Measurements from ENCODE around the gene RABGEF1. TPM values are rescaled to one million over a fixed set of nuclear protein-coding genes. Genes with fewer than 3 reads are reported as not detected.
A peak's percentile ranks its signal among the peaks of the same experiment; 100 is the strongest.
"Not testable (repeated sequence)": the region's sequence is repeated elsewhere in the genome, so short reads cannot be mapped to it uniquely, and the experiment has no call there.

Gene RABGEF1
- total RNA-seq (10 to 100 TPM; 24.6 to 27.5 TPM), polyA plus RNA-seq (10 to 100 TPM; 17.5 to 23.0 (median 21.6) TPM), total RNA-seq (1.5 to 4.4 (median 3.5) reads per million in 6 experiments)

DNA sequence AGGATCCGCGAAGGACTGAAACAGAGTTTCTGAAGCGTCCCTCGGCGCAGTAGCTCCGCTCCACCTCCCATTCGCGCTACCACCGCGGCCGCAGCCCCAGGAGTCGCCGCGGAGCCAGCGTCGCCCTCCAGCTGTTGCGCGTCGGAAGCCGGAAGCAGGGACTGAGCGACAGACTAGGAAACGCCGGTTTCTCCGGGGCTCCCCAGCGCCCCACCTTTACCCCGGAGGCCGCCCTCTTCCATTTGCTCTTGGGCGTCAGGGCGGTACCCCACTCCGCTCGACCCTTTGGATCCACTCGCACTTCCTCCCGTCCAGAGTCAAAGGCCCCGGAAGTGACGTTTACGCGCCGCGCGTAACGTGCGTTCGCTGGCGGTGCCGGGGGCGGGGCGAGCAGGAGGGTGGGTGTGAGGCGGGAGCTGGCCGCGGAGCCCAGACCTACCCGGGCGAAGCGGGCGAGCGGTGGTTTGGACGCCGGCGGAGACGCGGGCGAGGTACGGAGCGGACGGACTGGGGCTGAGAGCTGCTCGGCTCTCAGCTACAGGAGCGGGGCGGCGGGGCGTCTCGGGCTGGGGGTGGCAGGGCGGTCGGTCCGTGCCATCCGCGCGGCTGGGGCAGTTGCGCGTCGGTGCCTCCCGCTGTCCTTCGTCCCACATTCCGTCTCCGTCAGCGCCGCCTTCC lies at the start of gene RABGEF1:
Gene RABGEF1, plus strand, starts transcription at position 432 of the 678 bp plus-strand sequence. CDS start 31,167 bp downstream, outside the sequence.
- DNase-seq (peak; percentile 94 to 99 (median 97)), ATAC-seq (peak; percentile 94 to 96)
- Mint-ChIP-seq H3K9me3 (peaks cover 0 to 12% (median 1%) of the 10 kb centered on the region in 9 donors), H3K36me3 (peaks cover 3 to 10% (median 9%) of the 10 kb centered on the region in 3 donors), H3K4me3 (peak within 1 kb of the TSS; percentile 90 to 99 (median 94)), H3K27me3 (no peaks in the 10 kb centered on the region), H3K27ac (peak within 1 kb of the TSS; percentile 90 to 99 (median 97)), H3K4me1 (peaks cover 23 to 65% (median 56%) of the 10 kb centered on the region in 4 donors)
- POLR2A ChIA-PET = interaction anchor here (0.5 to 3.4 kb wide), 18 partner anchors 10 to 536 kb away, joined by 3 to 16 read pairs (median 5); partner anchors contain the start of genes KCTD7, SBDS, TMEM248 and TPST1

- peaks cover 0 to 4% (median 0%) of the 10 kb centered on the region in 4 donors for H3K4me1 Mint-ChIP-seq
- H3K9me3 Mint-ChIP-seq = peaks cover 0 to 3% (median 0%) of the 10 kb centered on the region in 9 donors
- H3K27ac Mint-ChIP-seq = peak overlapping the region in 1 of 10 donors; percentile 83
- H3K4me3 Mint-ChIP-seq = peak overlapping the region in 1 of 10 donors; percentile 8
- POLR2A ChIA-PET = no interaction called here
- ATAC-seq = no peak
- no peak for DNase-seq
- H3K36me3 Mint-ChIP-seq = peaks cover under 1 to 5% (median 2%) of the 10 kb centered on the region in 3 donors
- H3K27me3 Mint-ChIP-seq = no peaks in the 10 kb centered on the region
Measured at GRCh38 chr7:66693331-66693730, 47.2 kb upstream of the RABGEF1 start.

- POLR2A ChIA-PET = no interaction called here
- H3K4me3 Mint-ChIP-seq = no peak overlapping the region
- H3K4me1 Mint-ChIP-seq = peaks cover 0 to 4% (median 0%) of the 10 kb centered on the region in 4 donors
- peak overlapping the region in 3 of 10 donors; percentile 13 to 83 (median 80) for H3K27ac Mint-ChIP-seq
- DNase-seq (no peak), ATAC-seq (no peak)
- peaks cover 0 to 5% (median 2%) of the 10 kb centered on the region in 3 donors for H3K36me3 Mint-ChIP-seq
- no peaks in the 10 kb centered on the region for H3K9me3 Mint-ChIP-seq
- H3K27me3 Mint-ChIP-seq = no peaks in the 10 kb centered on the region
Measured at GRCh38 chr7:66694286-66694685, 46.2 kb upstream of the RABGEF1 start.

- ATAC-seq, H3K36me3 Mint-ChIP-seq, H3K4me1 Mint-ChIP-seq, H3K9me3 Mint-ChIP-seq, H3K4me3 Mint-ChIP-seq, DNase-seq, H3K27me3 Mint-ChIP-seq: not testable (repeated sequence)
- peak overlapping the region in 2 of 10 donors; percentile 64 to 67 for H3K27ac Mint-ChIP-seq
- POLR2A ChIA-PET = interaction anchor here (0.5 kb wide), 1 partner anchor 667 kb away, joined by 3 read pairs; no protein-coding TSS in a partner anchor
Measured at GRCh38 chr7:66695417-66695816, 45.1 kb upstream of the RABGEF1 start.

GRCh38 chr7:66696134-66696533 lies 44.4 kb upstream of the RABGEF1 start:
- not testable (repeated sequence) for H3K4me3 Mint-ChIP-seq, DNase-seq, H3K36me3 Mint-ChIP-seq, ATAC-seq, H3K9me3 Mint-ChIP-seq, H3K4me1 Mint-ChIP-seq, H3K27me3 Mint-ChIP-seq
- POLR2A ChIA-PET = interaction anchor here (0.5 kb wide), 1 partner anchor 666 kb away, joined by 3 read pairs; no protein-coding TSS in a partner anchor
- peak overlapping the region in 1 of 10 donors; percentile 53 for H3K27ac Mint-ChIP-seq

DNA sequence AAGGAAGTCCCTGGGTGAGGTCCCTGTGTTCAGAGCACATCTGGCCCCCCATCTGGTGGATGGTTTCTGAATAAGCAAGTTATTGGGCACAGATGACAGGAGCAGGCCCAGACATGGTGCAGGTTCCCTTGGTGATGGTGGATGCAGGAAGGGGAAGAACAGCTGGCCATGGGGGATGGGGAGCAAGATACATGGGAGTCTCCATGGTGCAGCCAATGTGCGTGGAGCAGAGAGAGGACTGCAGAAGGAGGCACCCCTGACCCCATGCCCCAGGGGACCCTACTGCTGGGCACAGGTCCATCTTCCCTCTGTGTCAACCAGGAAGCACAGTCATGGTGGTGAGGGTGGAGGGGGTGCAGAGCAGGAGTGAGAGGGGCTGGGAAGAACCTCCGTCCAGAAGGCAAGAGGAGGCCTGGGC lies 43.8 kb upstream of the RABGEF1 start:
- H3K27ac Mint-ChIP-seq = peak overlapping the region in 1 of 10 donors; percentile 85

DNA sequence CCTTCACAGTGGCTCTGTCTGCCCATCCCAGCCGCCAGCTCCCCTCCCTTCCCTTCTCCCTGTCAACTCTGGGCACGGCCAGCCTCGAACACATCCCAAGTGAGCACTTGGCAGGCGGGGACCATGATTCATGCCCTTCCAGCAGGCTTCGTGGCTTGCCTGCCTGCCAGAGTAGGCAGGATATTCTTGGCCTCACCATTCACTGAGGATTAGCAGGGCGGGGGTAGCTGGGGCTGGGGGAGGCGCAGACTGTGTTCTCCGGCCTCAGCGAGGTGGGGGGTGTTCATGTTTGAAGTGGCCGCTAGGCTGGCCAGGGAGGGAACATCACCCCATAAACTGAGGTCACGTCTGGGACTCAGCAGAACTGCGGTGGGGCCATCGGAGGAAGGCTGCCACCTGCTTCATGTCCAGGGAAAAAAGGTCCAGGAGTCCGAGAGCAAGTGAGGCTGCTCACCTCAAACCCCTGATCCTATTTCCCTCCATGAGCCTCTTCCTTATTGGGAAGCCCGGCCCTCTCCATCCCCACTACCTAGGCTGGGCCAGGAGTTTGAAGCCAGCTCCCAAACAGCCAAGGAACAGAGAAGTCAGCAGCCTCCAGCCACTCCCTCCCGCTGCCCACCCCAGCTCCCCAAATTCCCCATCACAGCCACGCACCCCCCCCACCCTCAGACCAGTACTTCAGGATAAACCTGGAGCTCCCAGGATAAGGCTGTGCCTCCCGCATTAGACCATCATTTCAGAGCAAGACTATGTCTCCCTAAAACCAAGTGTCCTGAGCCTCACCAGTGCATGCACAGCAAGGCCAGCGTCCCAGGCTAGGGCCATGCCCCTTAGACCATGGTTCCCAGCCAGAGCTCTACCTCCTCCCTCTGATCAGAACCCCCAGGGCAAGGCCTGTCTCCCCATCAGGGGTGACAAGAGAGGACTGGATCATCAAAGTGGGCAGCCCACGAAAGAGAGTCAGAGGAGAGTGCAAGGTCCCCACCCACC lies 42.8 kb upstream of the RABGEF1 start:
- H3K4me1 Mint-ChIP-seq = peaks cover 0 to 7% (median 0%) of the 10 kb centered on the region in 4 donors
- peak overlapping the region in 1 of 10 donors; percentile 73 for H3K4me3 Mint-ChIP-seq
- ATAC-seq (peak; percentile 10 to 27), DNase-seq (no peak)
- H3K36me3 Mint-ChIP-seq = peaks cover 0 to 7% (median 2%) of the 10 kb centered on the region in 3 donors
- POLR2A ChIA-PET = no interaction called here
- H3K27me3 Mint-ChIP-seq = no peaks in the 10 kb centered on the region
- no peaks in the 10 kb centered on the region for H3K9me3 Mint-ChIP-seq
- peak overlapping the region in 2 of 10 donors; percentile 17 to 85 for H3K27ac Mint-ChIP-seq

More for the DNA sequence above, 43.8 kb upstream of the RABGEF1 start:
- peak in 1 of 2 donors; percentile 23 for ATAC-seq
- no peaks in the 10 kb centered on the region for H3K27me3 Mint-ChIP-seq
- peaks cover 0 to 7% (median 0%) of the 10 kb centered on the region in 4 donors for H3K4me1 Mint-ChIP-seq
- POLR2A ChIA-PET = interaction anchor here (0.6 kb wide), 1 partner anchor 41 kb away, joined by 3 read pairs; no protein-coding TSS in a partner anchor
- no peaks in the 10 kb centered on the region for H3K9me3 Mint-ChIP-seq
- no peak overlapping the region for H3K4me3 Mint-ChIP-seq
- DNase-seq = no peak
- H3K36me3 Mint-ChIP-seq = peaks cover 0 to 5% (median 2%) of the 10 kb centered on the region in 3 donors

DNA sequence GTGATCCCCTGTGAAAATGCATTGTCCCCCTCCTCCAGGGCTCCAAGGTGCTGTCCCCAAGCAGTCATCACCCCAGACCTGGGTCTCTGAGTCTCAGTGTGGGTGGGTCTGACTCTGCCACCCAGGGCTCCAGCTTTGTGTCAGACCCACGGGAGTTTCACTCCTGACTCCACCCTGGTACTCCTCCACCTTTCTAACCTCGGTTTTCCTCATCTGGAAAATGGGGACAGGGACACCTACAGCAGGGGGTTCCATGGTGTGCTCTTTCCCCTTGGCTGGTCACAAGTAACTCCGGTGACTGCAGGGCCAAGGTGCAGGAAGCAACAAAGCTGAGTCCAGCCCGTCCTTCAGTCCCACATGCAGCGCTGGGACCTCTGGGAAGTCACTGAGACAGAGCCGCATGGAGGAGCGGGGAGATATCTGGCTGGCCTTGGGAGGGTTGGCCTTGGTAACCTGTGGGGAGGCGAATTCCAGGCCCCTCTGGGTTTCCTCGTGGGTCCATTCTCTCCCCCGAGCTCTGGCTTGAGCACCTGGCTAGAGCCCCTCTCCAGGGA lies 41.8 kb upstream of the RABGEF1 start:
- POLR2A ChIA-PET = no interaction called here
- no peak for ATAC-seq

DNA sequence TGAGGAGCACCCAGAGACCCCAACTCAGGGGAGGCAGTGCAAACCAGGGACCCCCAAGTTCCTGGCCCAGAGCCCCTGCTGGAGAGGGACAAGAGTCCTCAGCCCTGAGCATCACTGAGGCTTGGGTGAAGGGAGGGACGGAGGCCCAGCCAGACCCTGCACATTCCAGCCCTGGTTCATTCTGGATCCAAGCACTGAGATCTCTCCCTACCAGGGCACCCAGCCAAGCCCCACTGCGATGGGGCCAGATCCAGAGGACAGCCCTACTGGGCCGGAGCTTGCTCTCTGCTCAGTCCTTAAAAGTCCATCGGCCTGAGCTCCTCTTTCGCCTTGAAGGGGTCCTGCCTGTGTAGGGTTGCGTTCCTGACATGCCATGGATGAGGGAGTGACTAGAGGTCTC lies 40.5 kb upstream of the RABGEF1 start:
- H3K36me3 Mint-ChIP-seq = peaks cover 0 to 8% (median 2%) of the 10 kb centered on the region in 3 donors
- H3K27me3 Mint-ChIP-seq = no peaks in the 10 kb centered on the region
- H3K9me3 Mint-ChIP-seq = no peaks in the 10 kb centered on the region
- POLR2A ChIA-PET = no interaction called here
- ATAC-seq = no peak
- no peak for DNase-seq
- peaks cover 0 to 5% (median 0%) of the 10 kb centered on the region in 4 donors for H3K4me1 Mint-ChIP-seq
- peak overlapping the region in 2 of 10 donors; percentile 17 to 34 for H3K27ac Mint-ChIP-seq
- H3K4me3 Mint-ChIP-seq = no peak overlapping the region

More for the DNA sequence above, 41.8 kb upstream of the RABGEF1 start:
- Mint-ChIP-seq H3K27ac (peak overlapping the region in 2 of 10 donors; percentile 49 to 85), H3K4me3 (no peak overlapping the region), H3K9me3 (no peaks in the 10 kb centered on the region), H3K27me3 (no peaks in the 10 kb centered on the region), H3K4me1 (peaks cover 0 to 7% (median 0%) of the 10 kb centered on the region in 4 donors), H3K36me3 (peaks cover 0 to 11% (median 2%) of the 10 kb centered on the region in 3 donors)
- DNase-seq = no peak

GRCh38 chr7:66700633-66701131 lies 39.9 kb upstream of the RABGEF1 start:
- no peak for DNase-seq
- POLR2A ChIA-PET = no interaction called here
- no peaks in the 10 kb centered on the region for H3K27me3 Mint-ChIP-seq
- no peak overlapping the region for H3K27ac Mint-ChIP-seq
- no peak for ATAC-seq
- H3K4me3 Mint-ChIP-seq = no peak overlapping the region
- H3K4me1 Mint-ChIP-seq = peaks cover 0 to 4% (median 0%) of the 10 kb centered on the region in 4 donors
- H3K9me3 Mint-ChIP-seq = no peaks in the 10 kb centered on the region
- H3K36me3 Mint-ChIP-seq = peaks cover 0 to 8% (median 2%) of the 10 kb centered on the region in 3 donors

- no peaks in the 10 kb centered on the region for H3K27me3 Mint-ChIP-seq
- POLR2A ChIA-PET = no interaction called here
- peaks cover 0 to 25% (median 24%) of the 10 kb centered on the region in 3 donors for H3K36me3 Mint-ChIP-seq
- H3K4me3 Mint-ChIP-seq = no peak overlapping the region
- ATAC-seq = no peak
- peaks cover 0 to 6% (median 2%) of the 10 kb centered on the region in 9 donors for H3K9me3 Mint-ChIP-seq
- no peak for DNase-seq
- H3K4me1 Mint-ChIP-seq = peaks cover 0 to 1% (median 0%) of the 10 kb centered on the region in 4 donors
- H3K27ac Mint-ChIP-seq = peak overlapping the region in 1 of 10 donors; percentile 3
Measured at GRCh38 chr7:66707825-66708224, 32.7 kb upstream of the RABGEF1 start.

DNA sequence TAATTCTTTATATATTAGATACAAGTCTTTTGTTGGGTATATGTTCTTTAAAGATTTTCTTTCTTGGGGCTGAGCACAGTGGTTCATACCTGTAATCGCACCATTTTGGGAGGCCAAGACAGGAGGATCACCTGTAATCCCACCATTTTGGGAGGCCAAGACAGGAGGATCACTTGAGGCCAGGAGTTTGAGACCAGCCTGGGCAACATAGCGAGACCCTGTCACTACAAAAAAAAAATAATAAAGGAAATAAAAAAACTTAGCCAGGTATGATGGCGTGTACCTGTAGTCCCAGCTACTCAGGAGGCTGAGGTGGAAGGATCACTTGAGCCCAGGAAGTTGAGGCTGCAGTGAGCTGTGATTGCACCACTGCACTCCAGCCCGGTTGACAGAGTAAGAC lies 29.8 kb upstream of the RABGEF1 start:
- H3K4me1 Mint-ChIP-seq, ATAC-seq, DNase-seq, H3K27me3 Mint-ChIP-seq, H3K4me3 Mint-ChIP-seq, POLR2A ChIA-PET, H3K27ac Mint-ChIP-seq: not testable (repeated sequence)
- Mint-ChIP-seq H3K36me3 (peaks cover 13 to 50% (median 46%) of the 10 kb centered on the region in 3 donors), H3K9me3 (peaks cover 0 to 17% (median 9%) of the 10 kb centered on the region in 9 donors)

Data from naive thymus-derived CD8-positive, alpha-beta T cell (primary cell).